HepG2 (cell line): ENCODE data around the gene MAPKAPK3. TPM values are rescaled to one million over a fixed set of nuclear protein-coding genes. Genes with fewer than 3 reads are reported as not detected.

Experiments used
- CAMTA2 ChIP-seq: sonication (generic); formaldehyde crosslinking; IDR thresholded peaks from 2 replicates; pipeline ENCODE4 v1.4.0; 2020; ENCODE audit warnings: mild to moderate bottlenecking, missing genetic modification reagents, borderline replicate concordance
- DNMT1 ChIP-seq: sonication (generic); formaldehyde crosslinking; IDR thresholded peaks from 2 replicates; pipeline ENCODE4 v1.5.1; 2020; ENCODE audit warnings: mild to moderate bottlenecking, missing genetic modification reagents
- ERF ChIP-seq: IDR thresholded peaks from 2 replicates; pipeline ENCODE4 v1.6.1; 2018; ENCODE audit warnings: missing biosample characterization, missing genetic modification reagents
- HMG20A ChIP-seq: IDR thresholded peaks from 2 replicates; pipeline ENCODE4 v1.6.1; 2016; ENCODE audit warnings: borderline replicate concordance
- NCOA1 ChIP-seq: sonication (generic); formaldehyde crosslinking; IDR thresholded peaks from 2 replicates; pipeline ENCODE4 v1.9.0; 2021; ENCODE audit warnings: missing genetic modification reagents
- NCOR1 ChIP-seq: fragments of 200-600 bp; sonication (generic); IDR thresholded peaks from 2 replicates; pipeline ENCODE4 v1.7.0; 2017; ENCODE audit warnings: antibody characterized with exemption, low read length, borderline replicate concordance
- POGZ ChIP-seq: sonication (generic); formaldehyde crosslinking; IDR thresholded peaks from 2 replicates; pipeline ENCODE4 v1.4.0; 2020; ENCODE audit warnings: mild to moderate bottlenecking, missing genetic modification reagents
- PRMT3 ChIP-seq: sonication (generic); formaldehyde crosslinking; IDR thresholded peaks from 2 replicates; pipeline ENCODE4 v1.8.1; 2022; ENCODE audit warnings: low read depth, mild to moderate bottlenecking, moderate library complexity, missing genetic modification reagents, borderline replicate concordance
- REL ChIP-seq: sonication (generic); formaldehyde crosslinking; conservative IDR thresholded peaks from 2 replicates; pipeline ENCODE4 v1.8.0; 2022; ENCODE audit warnings: mild to moderate bottlenecking, missing genetic modification reagents, moderate library complexity
- STAT6 ChIP-seq: sonication (generic); formaldehyde crosslinking; IDR thresholded peaks from 2 replicates; pipeline ENCODE4 v1.4.0; 2020; ENCODE audit warnings: missing genetic modification reagents, mild to moderate bottlenecking, borderline replicate concordance
- TBL1XR1 ChIP-seq: fragments of 150-350 bp; IDR thresholded peaks from 2 replicates; pipeline ENCODE4 v1.6.1; 2014; ENCODE audit warnings: borderline replicate concordance, low read length; ENCODE audit not compliant: partially characterized antibody
- U2AF2 ChIP-seq: fragments of 200-400 bp; formaldehyde crosslinking; IDR thresholded peaks from 2 replicates; pipeline ENCODE4 v1.6.1; 2017; ENCODE audit warnings: low read depth, mild to moderate bottlenecking, low read length
- XBP1 ChIP-seq: sonication (generic); formaldehyde crosslinking; IDR thresholded peaks from 2 replicates; pipeline ENCODE4 v1.5.0; 2020; ENCODE audit warnings: missing genetic modification reagents
- ZNF281 ChIP-seq: sonication (generic); formaldehyde crosslinking; IDR thresholded peaks from 2 replicates; pipeline ENCODE4 v1.4.0; 2020; ENCODE audit warnings: missing genetic modification reagents, borderline replicate concordance
- ZNF326 ChIP-seq: sonication (generic); formaldehyde crosslinking; IDR thresholded peaks from 2 replicates; pipeline ENCODE4 v1.4.0; 2020; ENCODE audit warnings: missing genetic modification reagents, borderline replicate concordance
- ZNF354B ChIP-seq: sonication (generic); formaldehyde crosslinking; IDR thresholded peaks from 2 replicates; pipeline ENCODE4 v1.8.0; 2022; ENCODE audit warnings: mild to moderate bottlenecking, missing genetic modification reagents
- ZNF460 ChIP-seq: sonication (generic); formaldehyde crosslinking; IDR thresholded peaks from 2 replicates; pipeline ENCODE4 v1.5.1; 2020; ENCODE audit warnings: missing genetic modification reagents, mild to moderate bottlenecking, borderline replicate concordance
- ZNF569 ChIP-seq: sonication (generic); formaldehyde crosslinking; IDR thresholded peaks from 2 replicates; pipeline ENCODE4 v1.5.0; 2020; ENCODE audit warnings: mild to moderate bottlenecking, missing genetic modification reagents, moderate library complexity, borderline replicate concordance
- ZNF577 ChIP-seq: sonication (generic); formaldehyde crosslinking; IDR thresholded peaks from 2 replicates; pipeline ENCODE4 v1.4.0; 2020; ENCODE audit warnings: mild to moderate bottlenecking, low read depth, missing genetic modification reagents, borderline replicate concordance
- polyA plus RNA-seq, 8 experiments: library from polyadenylated mRNA; depleted of rRNA in 3 of 8; stranded (reverse) in 7 of 8; unstranded in 1 of 8; fragments of >200 nt; fragmentation: Illumina TruSeq in 4 of 8; extraction: Trizol in 4 of 8; gene quantifications; 2 replicates each; pipeline versions ENCODE4 v1.2.1 to v1.2.3, GENCODE V29; 2011 to 2016; ENCODE audit warnings: low read depth in 4 of 8, missing spikeins in 1 of 8, mixed read lengths in 1 of 8; ENCODE audit not compliant: insufficient read depth in 1 of 8
- total RNA-seq, 5 experiments: library from RNA; depleted of rRNA; stranded (reverse); fragments of >200 nt; fragmentation: Illumina TruSeq; extraction: Trizol; gene quantifications; 2 replicates each; pipeline ENCODE4 v1.2.3, GENCODE V29; 2016; ENCODE audit warnings: low read depth in 1 of 5
- TF ChIP-seq, protein P1 (sequence below): sonication (generic); formaldehyde crosslinking; IDR thresholded peaks from 2 replicates; pipeline ENCODE4 v1.8.1; 2023; ENCODE audit warnings: mild to moderate bottlenecking, inconsistent platforms, moderate library complexity, missing genetic modification reagents, borderline replicate concordance
- TF ChIP-seq, protein P2 (sequence below): IDR thresholded peaks from 2 replicates; pipeline ENCODE4 v1.6.1; 2016

MAPKAPK3 gene
- total and polyA plus RNA-seq, 2 of the 13 experiments (the other 11 are each of a cell fraction or from before 2014, with no cell fraction given), result 39.9 to 41.2 TPM

DNA sequence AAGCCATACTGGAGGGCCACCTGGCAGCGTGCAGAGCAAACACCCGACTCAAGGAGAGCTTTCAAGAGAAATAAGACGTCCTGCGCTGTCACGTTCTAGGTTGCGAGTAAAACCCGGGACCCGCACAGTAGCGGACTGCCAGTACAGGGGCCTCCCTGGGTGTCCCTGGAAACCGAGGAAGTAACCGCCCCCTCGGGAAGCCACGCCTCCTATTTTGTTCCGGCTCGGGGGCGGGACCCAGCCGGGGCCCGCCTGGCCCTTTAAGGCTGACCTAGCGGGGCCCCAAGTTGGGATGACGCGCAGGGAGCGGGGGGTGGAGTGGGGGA is 218 bp upstream of the MAPKAPK3 start (continued):
- TF ChIP-seq ZNF577 (no peak), DNMT1 (CRISPR knock-in tag) (no peak), STAT6 (CRISPR knock-in tag) (no peak), ERF (no peak), ZNF326 (no peak), ZNF569 (no peak), U2AF2 (no peak), XBP1 (CRISPR knock-in tag) (no peak), POGZ (CRISPR knock-in tag) (no peak), HMG20A (CRISPR knock-in tag) (no peak), PRMT3 (CRISPR knock-in tag) (no peak), ZNF460 (CRISPR knock-in tag) (no peak), REL (CRISPR knock-in tag) (no peak), ZNF281 (CRISPR knock-in tag) (no peak), CAMTA2 (CRISPR knock-in tag) (no peak), TBL1XR1 (no peak), ZNF354B (no peak), NCOA1 (CRISPR knock-in tag) (no peak), NCOR1 (no peak)
- TF ChIP-seq, protein P1, sequence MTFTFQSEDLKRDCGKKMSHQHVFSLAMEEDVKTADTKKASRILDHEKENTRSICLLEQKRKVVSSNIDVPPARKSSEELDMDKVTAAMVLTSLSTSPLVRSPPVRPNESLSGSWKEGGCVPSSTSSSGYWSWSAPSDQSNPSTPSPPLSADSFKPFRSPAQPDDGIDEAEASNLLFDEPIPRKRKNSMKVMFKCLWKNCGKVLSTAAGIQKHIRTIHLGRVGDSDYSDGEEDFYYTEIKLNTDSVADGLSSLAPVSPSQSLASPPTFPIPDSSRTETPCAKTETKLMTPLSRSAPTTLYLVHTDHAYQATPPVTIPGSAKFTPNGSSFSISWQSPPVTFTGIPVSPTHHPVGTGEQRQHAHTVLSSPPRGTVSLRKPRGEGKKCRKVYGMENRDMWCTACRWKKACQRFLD (CRISPR knock-in tag), result no peak
- TF ChIP-seq, protein P2, sequence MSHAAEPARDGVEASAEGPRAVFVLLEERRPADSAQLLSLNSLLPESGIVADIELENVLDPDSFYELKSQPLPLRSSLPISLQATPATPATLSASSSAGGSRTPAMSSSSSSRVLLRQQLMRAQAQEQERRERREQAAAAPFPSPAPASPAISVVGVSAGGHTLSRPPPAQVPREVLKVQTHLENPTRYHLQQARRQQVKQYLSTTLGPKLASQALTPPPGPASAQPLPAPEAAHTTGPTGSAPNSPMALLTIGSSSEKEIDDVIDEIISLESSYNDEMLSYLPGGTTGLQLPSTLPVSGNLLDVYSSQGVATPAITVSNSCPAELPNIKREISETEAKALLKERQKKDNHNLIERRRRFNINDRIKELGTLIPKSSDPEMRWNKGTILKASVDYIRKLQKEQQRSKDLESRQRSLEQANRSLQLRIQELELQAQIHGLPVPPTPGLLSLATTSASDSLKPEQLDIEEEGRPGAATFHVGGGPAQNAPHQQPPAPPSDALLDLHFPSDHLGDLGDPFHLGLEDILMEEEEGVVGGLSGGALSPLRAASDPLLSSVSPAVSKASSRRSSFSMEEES, result no peak
